Upper lobe of left lung (tissue), 4 donors: Measurements from ENCODE around the gene CTNNBL1.

ENCODE experiments used
- CTCF ChIP-seq, 6 experiments: fragments of 450-650 bp in 4 of 6; fragments of 200-600 bp in 2 of 6; sonication (generic) in 2 of 6; IDR thresholded peaks; one replicate each; pipeline ENCODE4 v1.5.1; 2016 to 2019; ENCODE audit warnings: antibody characterized with exemption in 6 of 6
- EP300 ChIP-seq, 4 donors: sonication (generic); formaldehyde crosslinking; IDR thresholded peaks; one replicate each; pipeline ENCODE4 v1.5.1; 2017; ENCODE audit warnings: antibody characterized with exemption in 4 of 4, control low read depth in 2 of 4
- POLR2A ChIP-seq, 4 donors: fragments of 450-650 bp; IDR thresholded peaks; one replicate each; pipeline ENCODE4 v1.5.1; 2016 to 2017; ENCODE audit warnings: antibody characterized with exemption in 4 of 4, mild to moderate bottlenecking in 2 of 4

DNA sequence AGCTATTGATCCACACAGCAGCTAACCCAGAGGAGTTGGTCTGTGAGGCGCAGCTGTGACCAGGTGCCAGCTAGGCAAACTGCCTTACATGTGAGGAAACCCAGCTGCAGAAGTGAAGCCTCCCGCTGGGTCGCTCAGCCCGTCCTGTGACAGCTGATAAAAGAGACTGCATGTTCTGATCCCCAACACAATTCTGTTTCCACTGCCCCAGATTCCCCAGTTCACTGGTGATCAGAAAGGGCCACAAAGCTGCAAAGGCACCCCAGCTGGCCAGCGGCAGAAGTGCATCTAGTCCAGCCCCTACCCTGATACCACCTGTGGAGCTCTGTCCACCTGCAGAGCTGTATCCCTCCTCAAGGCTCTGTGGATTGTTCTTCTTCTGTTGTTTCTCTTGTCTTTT, 64.5 kb downstream of the CTNNBL1 start:
- TF ChIP-seq CTCF (IDR thresholded peaks at IDR 0.05) = no peak
- TF ChIP-seq EP300 (IDR thresholded peaks at IDR 0.05) = no peak
- TF ChIP-seq POLR2A (IDR thresholded peaks at IDR 0.05) = no peak
